UCSD-AML1 (cell line): ENCODE results near the gene CWC22.

Experiments
- DNase-seq: peaks from one replicate; lab custom pipeline; 2025; ENCODE audit not compliant: unreplicated experiment; lab: John Stamatoyannopoulos, UW

The CWC22 gene

DNA sequence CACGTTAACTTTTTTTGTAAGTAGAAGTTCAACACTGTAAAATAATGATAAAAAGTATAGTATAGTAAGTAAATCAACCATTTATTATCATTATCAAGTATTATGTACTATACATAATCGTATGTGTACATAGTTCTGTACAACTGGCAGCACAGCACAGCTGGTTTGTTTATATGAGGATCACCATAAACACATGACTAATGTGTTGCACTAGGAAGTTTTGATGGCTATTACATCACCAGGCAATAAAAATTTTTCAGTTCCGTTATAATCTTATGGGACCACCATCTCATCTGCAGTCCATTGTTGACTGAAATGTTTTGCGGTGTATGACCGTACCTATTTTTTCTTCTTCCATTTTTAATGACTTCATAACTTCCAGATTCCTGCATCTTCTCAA lies 106.4 kb downstream of the CWC22 start:
- no peak for DNase-seq

DNA sequence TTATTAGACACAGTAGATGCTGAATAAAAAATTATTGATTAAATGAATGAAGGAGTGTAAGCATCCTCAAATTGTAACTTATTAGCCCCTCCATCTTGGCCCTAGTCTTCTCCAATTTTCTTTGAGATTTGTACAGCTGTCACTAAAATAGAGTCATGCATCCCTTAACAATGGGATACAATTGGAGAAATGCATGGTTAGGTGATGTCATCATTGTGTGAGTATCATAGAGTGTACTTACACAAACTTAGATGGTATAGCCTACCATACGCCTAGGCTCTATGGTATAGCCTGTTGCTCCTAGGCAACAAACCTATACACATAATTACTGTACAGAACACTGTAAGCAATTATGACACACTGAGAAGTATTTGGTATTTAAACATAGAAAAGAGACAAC lies 107.4 kb downstream of the CWC22 start:
- DNase-seq = no peak

DNA sequence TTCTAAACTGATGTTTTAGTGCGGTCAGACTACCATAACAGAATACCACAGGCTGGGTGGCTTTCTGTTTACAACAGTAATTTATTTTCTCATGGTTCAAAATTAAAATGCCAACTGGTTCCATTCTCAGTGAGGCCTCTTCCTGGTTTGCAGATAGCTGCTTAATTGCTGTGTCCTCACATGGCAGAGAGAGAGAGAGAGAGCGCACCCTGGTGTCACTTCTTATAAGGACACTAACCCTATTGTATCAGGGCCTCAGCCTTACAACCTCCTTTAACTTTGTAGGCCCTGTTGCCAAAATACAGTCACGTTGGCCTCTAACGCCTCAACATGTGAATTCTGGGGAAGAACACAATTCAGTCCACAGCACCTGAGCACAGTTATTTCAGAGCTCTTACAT lies 108.2 kb downstream of the CWC22 start:
- DNase-seq = peak; percentile 11
